Spleen (tissue), 7 donors: Measurements from ENCODE around the gene ARGFX.

ENCODE experiments used
- CTCF ChIP-seq, 11 experiments: fragments of 200-600 bp in 7 of 11; fragments of 450-650 bp in 4 of 11; sonication (generic) in 4 of 11; IDR thresholded peaks in 8 of 11; conservative IDR thresholded peaks in 3 of 11; 1 replicate in 7 of 11; 2 replicates in 4 of 11; pipeline versions ENCODE4 v1.4.0 to v1.8.0; 2016 to 2021; ENCODE audit warnings: antibody characterized with exemption in 11 of 11, inconsistent platforms in 4 of 11, mild to moderate bottlenecking in 1 of 11
- POLR2A ChIP-seq, 3 donors: fragments of 450-650 bp; IDR thresholded peaks; one replicate each; pipeline ENCODE4 v1.5.1; 2017; ENCODE audit warnings: antibody characterized with exemption in 3 of 3, mild to moderate bottlenecking in 1 of 3
- donor health status: DM: no; HTN: no; CAD: no; lungs with moderate emphysema.
- donor health status: DM: no; HTN: no; CAD: no.
- donor health status: DM: no; HTN: no; CAD: no.

DNA sequence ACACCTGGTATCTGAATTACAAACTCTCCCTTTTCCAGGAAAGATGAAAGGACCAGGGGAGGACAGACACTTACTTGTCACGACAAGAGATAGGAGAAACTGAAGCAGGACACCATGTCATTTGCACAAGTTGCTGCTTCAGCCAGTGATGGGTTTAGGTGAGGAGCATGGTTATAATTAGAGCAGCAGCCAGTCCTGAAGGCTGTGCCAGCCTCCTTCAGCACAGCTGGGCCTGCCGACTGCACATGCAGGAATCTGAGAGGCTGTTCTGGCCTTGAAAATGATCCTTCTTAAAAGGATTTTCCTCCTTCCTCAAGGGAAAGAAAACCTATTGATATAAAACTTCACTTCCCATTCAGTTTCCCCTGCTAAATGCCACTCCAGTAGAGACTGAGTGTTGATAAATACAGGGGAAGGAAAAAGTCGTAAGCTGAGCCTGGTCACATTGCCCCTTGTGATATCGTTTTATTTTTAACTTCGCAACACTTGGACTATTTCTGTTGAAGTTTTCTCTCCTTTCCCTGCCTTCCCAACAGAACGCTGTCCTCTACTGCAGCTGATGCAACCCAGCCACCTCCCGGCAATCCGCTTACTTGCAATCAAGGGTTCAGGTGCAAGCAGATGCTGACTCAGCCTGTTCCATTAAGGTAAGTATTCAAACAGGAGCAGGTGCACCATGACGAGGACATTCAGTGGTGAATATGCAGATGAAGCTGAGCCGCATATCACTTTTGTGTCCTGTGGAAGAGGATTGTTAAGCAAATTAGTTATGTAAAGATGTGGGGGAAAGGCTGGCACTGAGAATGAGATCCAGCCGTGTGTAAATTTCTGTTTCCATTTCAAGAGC, 25.3 kb downstream of the ARGFX start, which contains the start of gene FBXO40:
- TF ChIP-seq POLR2A (IDR thresholded peaks at IDR 0.05) (no peak), CTCF (IDR thresholded peaks at IDR 0.05 in 8 of 11, conservative IDR thresholded peaks at IDR 0.05 in 3 of 11) (no peak)
